Neural cell (in vitro differentiated cells): ENCODE measurements around the gene FAM53B. TPM values are rescaled to one million over a fixed set of nuclear protein-coding genes. Genes with fewer than 3 reads are reported as not detected.

Experiments
- H2AFZ ChIP-seq: fragments of 200-600, 300-800 bp; sonication (generic), shearing (Covaris generic); 2 replicates; pipeline ENCODE4 v1.6.0; 2014; ENCODE audit warnings: low read depth, mild to moderate bottlenecking, antibody characterized with exemption, low read length, moderate library complexity
- H3F3A ChIP-seq: fragments of 200-600 bp; shearing (Covaris generic); 2 replicates; pipeline ENCODE4 v1.6.1; 2016; ENCODE audit warnings: mild to moderate bottlenecking, moderate library complexity, mixed read lengths, antibody characterized with exemption, low read length; ENCODE audit not compliant: insufficient read depth, poor library complexity, severe bottlenecking
- H3K27ac ChIP-seq: fragments of 200-600, 300-800 bp; sonication (generic), shearing (Covaris generic); 2 replicates; pipeline ENCODE4 v1.5.1; 2014; ENCODE audit warnings: mild to moderate bottlenecking, low read length, moderate library complexity
- H3K27me3 ChIP-seq: fragments of 300-800, 200-600 bp; sonication (generic), shearing (Covaris generic); 2 replicates; pipeline ENCODE4 v1.6.0; 2014; ENCODE audit warnings: mild to moderate bottlenecking, low read depth, low read length, moderate library complexity; ENCODE audit not compliant: insufficient read depth
- H3K36me3 ChIP-seq: fragments of 300-800, 200-600 bp; sonication (generic), shearing (Covaris generic); 2 replicates; pipeline ENCODE4 v1.5.1; 2014; ENCODE audit warnings: mild to moderate bottlenecking, antibody characterized with exemption, low read length, moderate library complexity; ENCODE audit not compliant: insufficient read depth
- H3K4me2 ChIP-seq: fragments of 300-800, 200-600 bp; sonication (generic), shearing (Covaris generic); 2 replicates; pipeline ENCODE4 v1.6.0; 2014; ENCODE audit warnings: mild to moderate bottlenecking, low read length
- H3K4me3 ChIP-seq: fragments of 300-800, 200-600 bp; sonication (generic), shearing (Covaris generic); 2 replicates; pipeline ENCODE4 v1.5.1; 2014; ENCODE audit warnings: mild to moderate bottlenecking, low read length, moderate library complexity
- H3K79me2 ChIP-seq: fragments of 200-600 bp; shearing (Covaris generic); replicated peaks from 2 replicates; pipeline ENCODE4 v1.6.0; 2014; ENCODE audit warnings: mild to moderate bottlenecking, low read length, moderate library complexity; ENCODE audit not compliant: insufficient read depth
- H3K9ac ChIP-seq: fragments of 300-800, 200-600 bp; sonication (generic), shearing (Covaris generic); 2 replicates; pipeline ENCODE4 v1.6.1; 2016; ENCODE audit warnings: mild to moderate bottlenecking, low read length, mixed read lengths
- H3K9me2 ChIP-seq: fragments of 200-600 bp; shearing (Covaris generic); 2 replicates; pipeline ENCODE4 v1.6.1; 2016; ENCODE audit warnings: mild to moderate bottlenecking, low read length, mixed read lengths; ENCODE audit not compliant: insufficient read depth
- H3K9me3 ChIP-seq: fragments of 200-600, 300-800 bp; sonication (generic), shearing (Covaris generic); 2 replicates; pipeline ENCODE4 v1.6.1; 2016; ENCODE audit warnings: mild to moderate bottlenecking, mixed run types, low read length, moderate library complexity, mixed read lengths
- H4K20me1 ChIP-seq: fragments of 200-600 bp; shearing (Covaris generic); 2 replicates; pipeline ENCODE4 v1.6.1; 2016; ENCODE audit warnings: mild to moderate bottlenecking, mixed run types; ENCODE audit not compliant: insufficient read depth
- CTCF ChIP-seq: fragments of 450-650 bp; IDR thresholded peaks from 2 replicates; pipeline ENCODE4 v1.5.1; 2014; ENCODE audit warnings: antibody characterized with exemption, mild to moderate bottlenecking, moderate library complexity; ENCODE audit not compliant: poor library complexity, severe bottlenecking
- EP300 ChIP-seq: fragments of 450-650 bp; conservative IDR thresholded peaks from 2 replicates; pipeline ENCODE4 v1.6.1; 2014; ENCODE audit warnings: antibody characterized with exemption, mild to moderate bottlenecking, moderate library complexity; ENCODE audit not compliant: poor library complexity, severe bottlenecking
- EZH2 ChIP-seq: fragments of 200-600, 300-800 bp; shearing (Covaris generic), sonication (generic); IDR thresholded peaks from 2 replicates; pipeline ENCODE4 v1.6.1; 2014; ENCODE audit warnings: antibody characterized with exemption, low read length, borderline replicate concordance, mild to moderate bottlenecking; ENCODE audit not compliant: insufficient read depth, poor library complexity, severe bottlenecking
- MXI1 ChIP-seq: fragments of 450-650 bp; conservative IDR thresholded peaks from 2 replicates; pipeline ENCODE4 v1.6.1; 2014; ENCODE audit warnings: antibody characterized with exemption, mild to moderate bottlenecking; ENCODE audit not compliant: poor library complexity, severe bottlenecking
- POLR2AphosphoS5 ChIP-seq: IDR thresholded peaks from 2 replicates; pipeline ENCODE4 v1.6.1; 2012
- RAD21 ChIP-seq: fragments of 450-650 bp; conservative IDR thresholded peaks from 2 replicates; pipeline ENCODE4 v1.6.1; 2014; ENCODE audit warnings: antibody characterized with exemption, mild to moderate bottlenecking, moderate library complexity
- REST ChIP-seq: IDR thresholded peaks from 2 replicates; pipeline ENCODE4 v1.6.1; 2012; ENCODE audit warnings: borderline replicate concordance
- SMC3 ChIP-seq: fragments of 450-650 bp; conservative IDR thresholded peaks from 2 replicates; pipeline ENCODE4 v1.6.1; 2014; ENCODE audit warnings: antibody characterized with exemption, mild to moderate bottlenecking, moderate library complexity; ENCODE audit not compliant: poor library complexity
- TAF1 ChIP-seq: IDR thresholded peaks from 2 replicates; pipeline ENCODE4 v1.6.1; 2012; ENCODE audit warnings: low read depth
- polyA plus RNA-seq: library from polyadenylated mRNA; depleted of rRNA; stranded (reverse); fragments of >200 nt; gene quantifications from 2 replicates; pipeline ENCODE4 v1.2.3, GENCODE V29; 2014

The FAM53B gene
- polyA plus RNA-seq, 1 donor from 2014 or later = 21.8 TPM

DNA sequence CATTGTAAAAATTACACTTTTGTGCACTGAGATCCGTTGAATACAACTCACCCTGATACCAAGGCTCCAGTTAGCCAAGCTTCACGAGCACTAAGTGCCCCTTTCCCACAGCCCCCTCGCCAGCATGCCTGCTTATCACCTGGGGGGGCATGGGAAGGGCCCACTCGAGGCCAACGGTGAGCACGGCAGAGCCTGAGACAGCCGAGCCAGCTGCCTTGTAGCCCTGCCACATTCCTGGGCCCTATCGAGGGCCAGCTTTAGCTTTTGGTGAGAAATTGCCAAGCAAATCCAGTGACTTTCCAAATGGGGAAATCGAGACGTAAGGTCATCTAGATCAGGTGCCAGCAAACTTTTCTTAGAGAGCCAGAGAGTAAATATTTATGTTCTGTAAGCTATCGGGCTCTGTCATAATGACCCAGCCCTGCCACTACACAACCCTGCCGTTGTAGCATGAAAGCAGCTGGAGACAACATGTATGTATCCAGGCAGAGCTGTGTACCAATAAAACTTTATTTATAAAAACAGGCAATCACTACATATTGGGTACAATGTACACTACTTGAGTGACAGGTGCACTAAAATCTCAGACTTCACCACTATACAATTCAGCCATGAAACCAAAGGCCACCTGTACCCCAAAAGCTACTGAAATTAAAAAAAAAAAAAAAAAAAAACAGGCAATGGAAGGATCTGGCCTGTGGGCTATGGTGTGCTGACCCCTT lies 83.6 kb downstream of the FAM53B start:
- H3K79me2 ChIP-seq = no peaks in the 10 kb centered on the region
- H3K9me3 ChIP-seq = no peaks in the 10 kb centered on the region
- H2AFZ ChIP-seq = no peak overlapping the region
- no peaks in the 10 kb centered on the region for H4K20me1 ChIP-seq
- H3K9me2 ChIP-seq = no peaks in the 10 kb centered on the region
- no peak overlapping the region for H3K9ac ChIP-seq
- H3F3A ChIP-seq = no peaks in the 10 kb centered on the region
- TF ChIP-seq REST = no peak
- TF ChIP-seq MXI1 = no peak
- no peak for TF ChIP-seq SMC3
- no peak for TF ChIP-seq TAF1
- no peak for TF ChIP-seq RAD21
- TF ChIP-seq POLR2AphosphoS5 = no peak
- TF ChIP-seq EZH2 = no peak
- TF ChIP-seq CTCF = no peak
- no peak for TF ChIP-seq EP300
- H3K4me2 ChIP-seq = no peak overlapping the region
- H3K27me3 ChIP-seq = no peaks in the 10 kb centered on the region
- no peak overlapping the region for H3K27ac ChIP-seq
- peaks cover 6% of the 10 kb centered on the region for H3K36me3 ChIP-seq
- H3K4me3 ChIP-seq = no peak overlapping the region

GRCh38 chr10:124659380-124659779 lies 84.8 kb downstream of the FAM53B start:
- H3K4me3 ChIP-seq = no peak overlapping the region
- H3K27me3 ChIP-seq = no peaks in the 10 kb centered on the region
- H3K9ac ChIP-seq = no peak overlapping the region
- H3K79me2 ChIP-seq = no peaks in the 10 kb centered on the region
- no peaks in the 10 kb centered on the region for H4K20me1 ChIP-seq
- TF ChIP-seq CTCF (no peak), MXI1 (no peak), RAD21 (no peak), SMC3 (no peak), TAF1 (no peak), EZH2 (no peak), REST (no peak), POLR2AphosphoS5 (no peak), EP300 (no peak)
- H3K4me2 ChIP-seq = no peak overlapping the region
- H3K27ac ChIP-seq = no peak overlapping the region
- no peaks in the 10 kb centered on the region for H3K9me2 ChIP-seq
- H3K36me3 ChIP-seq = peaks cover 6% of the 10 kb centered on the region
- H3K9me3 ChIP-seq = no peaks in the 10 kb centered on the region
- H3F3A ChIP-seq = no peaks in the 10 kb centered on the region
- no peak overlapping the region for H2AFZ ChIP-seq
